Testis (tissue), 3 donors: ENCODE data around the gene NCCRP1. TPM values are rescaled to one million over a fixed set of nuclear protein-coding genes. Genes with fewer than 3 reads are reported as not detected.

Source experiments
- DNase-seq: peaks from one replicate; pipeline ENCODE4 v3.0.0-alpha.2; 2019
- H3K27ac ChIP-seq, 2 donors: fragments of 200-600 bp; sonication (generic); one replicate each; pipeline ENCODE4 v1.5.1; 2019
- H3K27me3 ChIP-seq: fragments of 200-600 bp; sonication (generic); one replicate; pipeline ENCODE4 v1.5.1; 2019
- H3K36me3 ChIP-seq: fragments of 200-600 bp; sonication (generic); one replicate; pipeline ENCODE4 v1.5.1; 2017; ENCODE audit warnings: low read depth; ENCODE audit errors: missing control alignments
- H3K4me1 ChIP-seq: fragments of 200-600 bp; sonication (generic); one replicate; pipeline ENCODE4 v1.5.1; 2019
- H3K4me3 ChIP-seq, 2 donors: fragments of 200-600 bp; sonication (generic); one replicate each; pipeline ENCODE4 v1.5.1; 2017 to 2019
- H3K9me3 ChIP-seq: fragments of 200-600 bp; sonication (generic); one replicate; pipeline ENCODE4 v1.5.1; 2017
- CTCF ChIP-seq, 3 experiments: fragments of 450-650 bp in 2 of 3; fragments of 200-600 bp in 1 of 3; sonication (generic) in 1 of 3; IDR thresholded peaks; one replicate each; pipeline ENCODE4 v1.5.1; 2016 to 2019; ENCODE audit warnings: antibody characterized with exemption in 3 of 3, mild to moderate bottlenecking in 2 of 3, moderate library complexity in 1 of 3
- POLR2A ChIP-seq: fragments of 450-650 bp; IDR thresholded peaks from one replicate; pipeline ENCODE4 v1.6.1; 2017; ENCODE audit warnings: antibody characterized with exemption, mild to moderate bottlenecking, moderate library complexity
- WGBS, 2 donors: methylation state at CpG; one replicate each; pipeline ENCODE4 v1.1.5; 2018; 5-methylcytosine and 5-hydroxymethylcytosine counted together
- intact Hi-C: fragments of 100-400 bp; cut with DNase I; formaldehyde crosslinking; loops from one replicate; pipeline ENCODE4 v1.15.1; 2023; ENCODE audit warnings: low total_unique reads
- polyA plus RNA-seq: library from polyadenylated mRNA; stranded (reverse); fragments of 350-450 nt; fragmentation: Illumina TruSeq; extraction: RNeasy Lipid Tissue Mini Kit (QIAGEN cat#74804); gene quantifications from one replicate; pipeline ENCODE4 v1.2.3, GENCODE V29; 2014; ENCODE audit warnings: low read depth, low replicate concordance; ENCODE audit not compliant: insufficient read depth
- total RNA-seq, 2 donors: library from RNA; depleted of rRNA; stranded (reverse); fragments of >200 nt; gene quantifications; one replicate each; pipeline ENCODE4 v1.2.3, GENCODE V29; 2016

The NCCRP1 gene
- total and polyA plus RNA-seq, 3 donors from 2014 or later, result 0.73 to 1.3 (median 1.1) TPM

GRCh38 chr19:39155114-39155700, 41.6 kb upstream of the NCCRP1 start:
- intact Hi-C loops, result no loop called here
- TF ChIP-seq CTCF (IDR thresholded peaks at IDR 0.05), result no peak
- H3K9me3 ChIP-seq, result no peaks in the 10 kb centered on the region
- H3K27ac ChIP-seq, result no peak overlapping the region
- 80 to 87% methylated on average over 6 to 11 of the region's 11 CpGs for WGBS, 2 donors
- no peaks in the 10 kb centered on the region for H3K27me3 ChIP-seq
- H3K4me1 ChIP-seq, result peaks cover 21% of the 10 kb centered on the region
- no peak for DNase-seq
- no peak overlapping the region for H3K4me3 ChIP-seq
- no peaks in the 10 kb centered on the region for H3K36me3 ChIP-seq

- intact Hi-C loops, result no loop called here
- Histone ChIP-seq H3K27me3 (no peaks in the 10 kb centered on the region), H3K27ac (no peak overlapping the region), H3K9me3 (no peaks in the 10 kb centered on the region), H3K4me3 (no peak overlapping the region), H3K4me1 (peaks cover 26% of the 10 kb centered on the region), H3K36me3 (no peaks in the 10 kb centered on the region)
- WGBS, 2 donors, result 83 to 84% methylated on average over 14 to 15 of the region's 15 CpGs
- TF ChIP-seq CTCF (IDR thresholded peaks at IDR 0.05) (no peak), POLR2A (no peak)
- no peak for DNase-seq
Observed at GRCh38 chr19:39155741-39156140, 41.0 kb upstream of the NCCRP1 start.

- Histone ChIP-seq H3K36me3 (no peaks in the 10 kb centered on the region), H3K4me1 (peaks cover 29% of the 10 kb centered on the region), H3K27ac (no peak overlapping the region), H3K4me3 (no peak overlapping the region), H3K27me3 (no peaks in the 10 kb centered on the region), H3K9me3 (no peaks in the 10 kb centered on the region)
- 59 to 65% methylated on average over 13 to 24 of the region's 24 CpGs for WGBS, 2 donors
- no peak for DNase-seq
- intact Hi-C loops, result no loop called here
- TF ChIP-seq CTCF (IDR thresholded peaks at IDR 0.05) (no peak), POLR2A (no peak)
Observed at GRCh38 chr19:39156326-39157230, 40.2 kb upstream of the NCCRP1 start.

- no peak for TF ChIP-seq POLR2A
- no peak for TF ChIP-seq CTCF (IDR thresholded peaks at IDR 0.05)
- H3K4me3 ChIP-seq, result no peak overlapping the region
- intact Hi-C loops, result no loop called here
- H3K27ac ChIP-seq, result no peak overlapping the region
- H3K36me3 ChIP-seq, result no peaks in the 10 kb centered on the region
- H3K9me3 ChIP-seq, result no peaks in the 10 kb centered on the region
- peaks cover 29% of the 10 kb centered on the region for H3K4me1 ChIP-seq
- WGBS, 2 donors, result 69 to 73% methylated on average over 18 to 23 of the region's 23 CpGs
- no peak for DNase-seq
- no peaks in the 10 kb centered on the region for H3K27me3 ChIP-seq
Observed at GRCh38 chr19:39157275-39157996, 39.3 kb upstream of the NCCRP1 start.
